Measurements from ENCODE around the gene LAMA3. TPM values are rescaled to one million over a fixed set of nuclear protein-coding genes. Genes with fewer than 3 reads are reported as not detected.
A peak's percentile ranks its signal among the peaks of the same experiment; 100 is the strongest.

Gene LAMA3
- total RNA-seq (2012; rRNA removed) = 1.8 and 2.2 TPM in 2 replicates

DNA sequence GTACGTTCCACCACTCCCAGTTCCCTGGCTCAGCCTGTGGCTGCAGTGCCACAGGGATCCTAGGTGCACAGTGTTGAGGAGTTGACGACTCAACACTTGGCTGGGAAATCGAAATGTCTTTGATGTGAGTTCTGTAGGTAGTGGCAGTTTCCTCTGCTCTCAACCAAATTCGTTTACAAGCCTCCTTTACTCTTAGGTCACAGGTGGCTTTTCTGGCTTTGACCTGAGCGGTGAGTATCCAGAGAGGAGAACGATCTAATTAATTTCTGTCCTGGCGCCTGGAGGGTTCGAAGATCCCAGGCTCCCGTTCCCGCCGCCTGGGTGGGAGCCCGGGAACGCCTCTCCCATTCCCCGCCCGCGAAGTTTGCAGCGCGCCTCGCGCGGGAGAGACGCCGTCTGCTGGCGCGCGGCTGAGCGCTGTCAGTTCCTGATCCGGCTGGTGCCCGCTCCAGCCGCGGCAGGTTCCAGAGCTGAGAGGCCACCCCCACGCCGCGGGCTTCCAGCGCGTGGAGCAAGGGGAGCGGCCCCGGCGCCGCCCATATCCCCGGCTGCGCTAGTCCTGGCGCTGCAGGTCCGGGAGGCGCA, at the start of gene LAMA3:
TSS of gene LAMA3 (plus strand) at position 423 of the 585 bp plus-strand sequence. CDS start 231 bp downstream, outside the sequence.
- Histone ChIP-seq H3K9me3 (replicated peaks; ENCODE audit: low read length) (no peaks in the 10 kb centered on the region), H3K27me3 (ENCODE audit: control insufficient read depth, insufficient read depth, low read length) (peaks cover 26% of the 10 kb centered on the region), H3K9ac (ENCODE audit: low read depth, low read length) (peak within 1 kb of the TSS; percentile 71), H3K4me2 (ENCODE audit: low read length) (peak within 1 kb of the TSS; percentile 97), H3K4me1 (ENCODE audit: control insufficient read depth, insufficient read depth, low read length) (peaks cover 20% of the 10 kb centered on the region), H3K36me3 (ENCODE audit: insufficient read depth, low read length) (no peaks in the 10 kb centered on the region), H3K4me3 (ENCODE audit: low read length) (peak within 1 kb of the TSS; percentile 80)

GRCh38 chr18:23640052-23640451, 49.2 kb upstream of the LAMA3 start:
- no peak overlapping the region for H3K9ac ChIP-seq (ENCODE audit: low read depth, low read length)
- peaks cover 5% of the 10 kb centered on the region for H3K4me1 ChIP-seq (ENCODE audit: control insufficient read depth, insufficient read depth, low read length)
- peaks cover 14% of the 10 kb centered on the region for H3K27me3 ChIP-seq (ENCODE audit: control insufficient read depth, insufficient read depth, low read length)
- no peak overlapping the region for H3K4me3 ChIP-seq (ENCODE audit: low read length)
- H3K4me2 ChIP-seq (ENCODE audit: low read length) = no peak overlapping the region
- H3K36me3 ChIP-seq (ENCODE audit: insufficient read depth, low read length) = no peaks in the 10 kb centered on the region
- H3K9me3 ChIP-seq (replicated peaks; ENCODE audit: low read length) = no peaks in the 10 kb centered on the region

GRCh38 chr18:23641143-23641720, 48.0 kb upstream of the LAMA3 start:
- H3K9ac ChIP-seq (ENCODE audit: low read depth, low read length) = no peak overlapping the region
- peaks cover 18% of the 10 kb centered on the region for H3K27me3 ChIP-seq (ENCODE audit: control insufficient read depth, insufficient read depth, low read length)
- no peak overlapping the region for H3K4me2 ChIP-seq (ENCODE audit: low read length)
- peaks cover 2% of the 10 kb centered on the region for H3K4me1 ChIP-seq (ENCODE audit: control insufficient read depth, insufficient read depth, low read length)
- no peak overlapping the region for H3K4me3 ChIP-seq (ENCODE audit: low read length)
- H3K9me3 ChIP-seq (replicated peaks; ENCODE audit: low read length) = no peaks in the 10 kb centered on the region
- H3K36me3 ChIP-seq (ENCODE audit: insufficient read depth, low read length) = no peaks in the 10 kb centered on the region

DNA sequence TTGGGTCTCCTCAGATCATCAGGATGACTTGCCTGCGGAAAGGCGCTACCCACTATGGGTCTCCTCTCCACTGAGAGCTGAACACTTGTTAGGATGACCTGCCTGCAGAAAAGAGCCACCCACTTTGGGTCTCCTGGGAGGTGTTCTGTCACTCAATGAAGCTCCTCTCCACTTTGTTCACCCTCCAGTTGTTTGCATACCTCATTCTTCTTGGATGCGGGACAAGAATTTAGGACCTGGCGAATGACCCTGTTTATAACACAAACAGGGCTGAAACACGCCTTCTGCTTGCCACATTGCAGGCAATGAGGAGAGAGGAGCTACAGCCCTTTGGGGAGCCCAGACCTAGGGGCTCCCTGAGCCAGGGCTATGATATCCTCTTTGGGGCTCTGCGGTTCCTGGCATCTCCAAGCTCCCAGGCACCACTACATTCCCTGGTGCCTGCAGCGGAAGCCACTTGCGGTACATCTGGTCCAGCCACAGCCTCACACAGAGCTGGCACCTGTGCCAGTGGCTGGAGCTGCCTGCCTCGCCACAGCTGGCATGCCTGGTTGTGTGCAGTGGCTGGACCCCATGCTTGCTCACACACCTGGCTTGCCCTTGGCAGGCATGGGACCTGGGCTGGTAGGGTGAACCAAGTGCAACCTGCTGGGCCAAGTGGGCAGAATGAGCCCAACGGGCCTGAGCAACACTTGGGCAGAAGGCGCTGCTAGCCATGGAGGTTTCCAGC, 47.2 kb upstream of the LAMA3 start:
- Histone ChIP-seq H3K9me3 (replicated peaks; ENCODE audit: low read length) (no peaks in the 10 kb centered on the region), H3K27me3 (ENCODE audit: control insufficient read depth, insufficient read depth, low read length) (peaks cover 19% of the 10 kb centered on the region)

GRCh38 chr18:23643815-23644490, 45.3 kb upstream of the LAMA3 start:
- no peak overlapping the region for H3K4me3 ChIP-seq (ENCODE audit: low read length)
- no peaks in the 10 kb centered on the region for H3K9me3 ChIP-seq (replicated peaks; ENCODE audit: low read length)
- no peaks in the 10 kb centered on the region for H3K36me3 ChIP-seq (ENCODE audit: insufficient read depth, low read length)
- no peak overlapping the region for H3K9ac ChIP-seq (ENCODE audit: low read depth, low read length)
- H3K4me1 ChIP-seq (ENCODE audit: control insufficient read depth, insufficient read depth, low read length) = peaks cover 2% of the 10 kb centered on the region
- H3K4me2 ChIP-seq (ENCODE audit: low read length) = no peak overlapping the region
- H3K27me3 ChIP-seq (ENCODE audit: control insufficient read depth, insufficient read depth, low read length) = peaks cover 19% of the 10 kb centered on the region

More for the DNA sequence above, 47.2 kb upstream of the LAMA3 start:
- Histone ChIP-seq H3K4me2 (ENCODE audit: low read length) (no peak overlapping the region), H3K4me1 (ENCODE audit: control insufficient read depth, insufficient read depth, low read length) (peaks cover 2% of the 10 kb centered on the region), H3K4me3 (ENCODE audit: low read length) (no peak overlapping the region), H3K36me3 (ENCODE audit: insufficient read depth, low read length) (no peaks in the 10 kb centered on the region), H3K9ac (ENCODE audit: low read depth, low read length) (no peak overlapping the region)

DNA sequence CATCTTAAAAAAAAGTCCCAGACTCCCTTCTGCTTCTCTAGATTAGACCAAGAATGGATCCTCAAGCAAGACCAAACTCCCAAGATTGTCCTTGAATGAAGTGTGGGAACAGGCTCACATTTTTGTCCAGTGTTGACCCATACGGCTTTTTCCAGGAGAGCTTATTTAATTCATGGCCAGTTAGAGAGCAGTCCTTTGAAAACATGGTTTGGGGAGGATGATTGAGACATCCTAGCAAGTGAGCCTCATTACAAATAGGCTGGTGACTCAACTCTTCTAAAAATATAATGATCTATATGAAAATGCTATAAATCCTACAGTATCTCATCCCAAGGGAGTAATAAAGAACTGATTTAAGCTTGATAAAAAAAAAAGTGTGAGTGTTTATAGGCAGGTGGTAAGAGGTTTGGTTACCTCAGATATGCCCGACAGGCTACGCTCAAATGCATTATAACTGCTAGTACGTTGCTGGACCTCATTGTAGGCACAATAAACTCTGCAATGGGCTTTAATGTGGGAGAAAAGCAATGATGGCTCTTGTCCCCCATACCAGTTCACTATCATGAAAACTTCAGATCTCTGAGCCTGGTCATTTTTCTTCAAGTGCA, 43.6 kb upstream of the LAMA3 start:
- Histone ChIP-seq H3K36me3 (ENCODE audit: insufficient read depth, low read length) (no peaks in the 10 kb centered on the region), H3K4me2 (ENCODE audit: low read length) (no peak overlapping the region), H3K9ac (ENCODE audit: low read depth, low read length) (no peak overlapping the region), H3K4me1 (ENCODE audit: control insufficient read depth, insufficient read depth, low read length) (peaks cover 2% of the 10 kb centered on the region), H3K27me3 (ENCODE audit: control insufficient read depth, insufficient read depth, low read length) (peaks cover 19% of the 10 kb centered on the region), H3K4me3 (ENCODE audit: low read length) (no peak overlapping the region), H3K9me3 (replicated peaks; ENCODE audit: low read length) (no peaks in the 10 kb centered on the region)

GRCh38 chr18:23646282-23646681, 43.0 kb upstream of the LAMA3 start:
- Histone ChIP-seq H3K4me2 (ENCODE audit: low read length) (no peak overlapping the region), H3K36me3 (ENCODE audit: insufficient read depth, low read length) (no peaks in the 10 kb centered on the region), H3K27me3 (ENCODE audit: control insufficient read depth, insufficient read depth, low read length) (peaks cover 19% of the 10 kb centered on the region), H3K9me3 (replicated peaks; ENCODE audit: low read length) (no peaks in the 10 kb centered on the region), H3K9ac (ENCODE audit: low read depth, low read length) (no peak overlapping the region), H3K4me3 (ENCODE audit: low read length) (no peak overlapping the region), H3K4me1 (ENCODE audit: control insufficient read depth, insufficient read depth, low read length) (peaks cover 7% of the 10 kb centered on the region)

DNA sequence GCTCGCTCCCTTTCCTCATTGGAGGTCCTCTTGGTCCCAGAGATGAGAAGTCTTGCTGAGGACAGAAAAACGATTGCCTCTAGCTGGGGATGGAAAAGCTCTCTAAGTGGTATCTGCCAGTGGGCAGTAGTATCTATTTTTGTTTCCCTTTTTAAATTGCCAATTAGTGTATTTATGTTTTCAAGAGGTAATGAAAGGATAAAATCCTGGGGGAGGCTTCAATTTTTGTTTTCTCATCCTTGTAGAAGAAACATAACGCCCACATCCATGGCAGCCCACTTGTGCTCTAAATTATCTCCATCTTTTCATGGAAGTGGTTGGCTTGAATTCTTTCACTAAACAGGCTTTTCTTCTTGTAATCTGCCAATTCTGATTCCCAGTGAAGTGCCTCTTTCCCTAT, 40.8 kb upstream of the LAMA3 start:
- Histone ChIP-seq H3K27me3 (ENCODE audit: control insufficient read depth, insufficient read depth, low read length) (peaks cover 9% of the 10 kb centered on the region), H3K36me3 (ENCODE audit: insufficient read depth, low read length) (no peaks in the 10 kb centered on the region), H3K4me1 (ENCODE audit: control insufficient read depth, insufficient read depth, low read length) (peaks cover 16% of the 10 kb centered on the region), H3K4me2 (ENCODE audit: low read length) (no peak overlapping the region), H3K9me3 (replicated peaks; ENCODE audit: low read length) (no peaks in the 10 kb centered on the region), H3K9ac (ENCODE audit: low read depth, low read length) (no peak overlapping the region), H3K4me3 (ENCODE audit: low read length) (no peak overlapping the region)

DNA sequence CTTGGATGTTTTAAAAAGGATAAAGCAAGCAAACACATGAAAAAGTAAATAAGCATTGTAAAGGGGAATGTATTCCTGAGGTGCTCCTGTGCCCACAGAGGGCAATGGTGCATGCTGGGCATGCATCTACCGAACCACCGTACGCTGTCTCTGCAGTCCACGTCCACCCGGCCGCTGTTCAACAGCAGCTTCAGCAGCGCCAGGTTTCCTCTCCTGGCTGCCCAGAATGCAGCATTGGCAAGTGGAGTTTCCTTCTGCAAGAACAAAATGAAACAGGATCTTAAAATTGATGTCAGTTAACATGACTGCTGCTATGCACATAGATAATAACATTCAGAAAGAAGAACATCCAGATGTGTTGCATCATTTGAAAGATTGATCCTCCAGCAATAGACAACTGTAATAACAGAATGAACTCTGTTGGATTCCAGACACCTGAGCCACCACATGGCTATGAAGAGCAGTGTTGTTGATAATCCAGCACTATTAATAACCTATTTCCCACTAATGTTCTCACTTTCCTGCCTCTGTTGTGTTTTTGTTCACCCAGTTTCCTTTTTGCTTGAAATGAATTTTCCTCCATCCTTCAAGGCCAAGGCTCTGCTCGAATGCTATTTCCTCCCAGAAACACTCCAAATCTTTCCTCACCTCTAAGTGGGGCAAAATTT, 40.2 kb upstream of the LAMA3 start:
- Histone ChIP-seq H3K9ac (ENCODE audit: low read depth, low read length) (no peak overlapping the region), H3K9me3 (replicated peaks; ENCODE audit: low read length) (no peaks in the 10 kb centered on the region), H3K4me1 (ENCODE audit: control insufficient read depth, insufficient read depth, low read length) (peaks cover 16% of the 10 kb centered on the region), H3K4me3 (ENCODE audit: low read length) (no peak overlapping the region), H3K36me3 (ENCODE audit: insufficient read depth, low read length) (no peaks in the 10 kb centered on the region), H3K27me3 (ENCODE audit: control insufficient read depth, insufficient read depth, low read length) (peaks cover 5% of the 10 kb centered on the region), H3K4me2 (ENCODE audit: low read length) (no peak overlapping the region)

GRCh38 chr18:23650968-23651927, 38.0 kb upstream of the LAMA3 start:
- Histone ChIP-seq H3K4me3 (ENCODE audit: low read length) (no peak overlapping the region), H3K4me2 (ENCODE audit: low read length) (peak overlapping the region; percentile 20), H3K36me3 (ENCODE audit: insufficient read depth, low read length) (no peaks in the 10 kb centered on the region), H3K4me1 (ENCODE audit: control insufficient read depth, insufficient read depth, low read length) (peaks cover 14% of the 10 kb centered on the region), H3K9ac (ENCODE audit: low read depth, low read length) (no peak overlapping the region), H3K9me3 (replicated peaks; ENCODE audit: low read length) (no peaks in the 10 kb centered on the region), H3K27me3 (ENCODE audit: control insufficient read depth, insufficient read depth, low read length) (peaks cover 1% of the 10 kb centered on the region)

All from skeletal muscle satellite cell (primary cell).